GM12874 (cell line): Measurements from ENCODE around the gene CACTIN.

Experiments used
- CTCF ChIP-seq: IDR thresholded peaks from 2 replicates; pipeline ENCODE4 v1.5.1; 2011; ENCODE audit warnings: low read depth, mild to moderate bottlenecking, control low read depth, low read length, moderate library complexity; ENCODE audit not compliant: insufficient read depth

Gene CACTIN

GRCh38 chr19:3615524-3616135 lies 11.0 kb downstream of the CACTIN start:
- no peak for TF ChIP-seq CTCF

GRCh38 chr19:3614858-3615505 lies 11.6 kb downstream of the CACTIN start:
- TF ChIP-seq CTCF = no peak

- TF ChIP-seq CTCF = no peak
These were observed 12.6 kb downstream of the CACTIN start for GRCh38 chr19:3613818-3614661.

- TF ChIP-seq CTCF = no peak
These were observed 13.5 kb downstream of the CACTIN start for GRCh38 chr19:3612901-3613741.

- TF ChIP-seq CTCF = no peak
These were observed 14.3 kb downstream of the CACTIN start for GRCh38 chr19:3612330-3612729.

GRCh38 chr19:3611841-3612240 lies 14.7 kb downstream of the CACTIN start:
- TF ChIP-seq CTCF = no peak
